Peyer's patch (tissue), 4 donors: ENCODE results near the gene FARP1. TPM values are rescaled to one million over a fixed set of nuclear protein-coding genes. Genes with fewer than 3 reads are reported as not detected.

Experiments
- DNase-seq, 3 donors: peaks; one replicate each; pipeline ENCODE4 v3.0.0-alpha.2; 2017 to 2019
- H3K27ac ChIP-seq, 4 donors: fragments of 200-600 bp; sonication (generic); one replicate each; pipeline ENCODE4 v1.5.1; 2016 to 2019
- H3K27me3 ChIP-seq, 2 donors: fragments of 200-600 bp; sonication (generic); one replicate each; pipeline ENCODE4 v1.5.1; 2019
- H3K36me3 ChIP-seq, 3 donors: fragments of 200-600 bp; sonication (generic); one replicate each; pipeline ENCODE4 v1.5.1; 2016 to 2019
- H3K4me1 ChIP-seq, 4 donors: fragments of 200-600 bp; sonication (generic); one replicate each; pipeline ENCODE4 v1.5.1; 2016 to 2019
- H3K4me3 ChIP-seq, 4 donors: fragments of 200-600 bp; sonication (generic); 1 replicate in 3 of 4; 2 replicates in 1 of 4; pipeline ENCODE4 v1.5.1; 2016 to 2019; ENCODE audit warnings: mild to moderate bottlenecking in 1 of 4
- H3K9me3 ChIP-seq, 4 donors: fragments of 200-600 bp; sonication (generic); one replicate each; pipeline ENCODE4 v1.5.1; 2016 to 2019; ENCODE audit warnings: mild to moderate bottlenecking in 1 of 4
- POLR2A ChIP-seq, 2 donors: fragments of 450-650 bp; IDR thresholded peaks; one replicate each; pipeline ENCODE4 v1.5.1; 2017; ENCODE audit warnings: antibody characterized with exemption in 2 of 2, mild to moderate bottlenecking in 2 of 2, moderate library complexity in 2 of 2
- total RNA-seq, 4 donors: library from RNA; depleted of rRNA; stranded (reverse); fragments of >200 nt; gene quantifications; one replicate each; pipeline ENCODE4 v1.1.0, GENCODE V29; 2016
- TF ChIP-seq, protein P1 (sequence below), 6 experiments: fragments of 450-650 bp in 4 of 6; fragments of 200-600 bp in 2 of 6; sonication (generic) in 1 of 6; IDR thresholded peaks; one replicate each; pipeline ENCODE4 v1.5.1; 2017 to 2019; ENCODE audit warnings: antibody characterized with exemption in 6 of 6, mild to moderate bottlenecking in 3 of 6, moderate library complexity in 1 of 6

FARP1 gene
- total RNA-seq, 4 donors from 2014 or later: 10.6 to 61.1 (median 14.9) TPM

DNA sequence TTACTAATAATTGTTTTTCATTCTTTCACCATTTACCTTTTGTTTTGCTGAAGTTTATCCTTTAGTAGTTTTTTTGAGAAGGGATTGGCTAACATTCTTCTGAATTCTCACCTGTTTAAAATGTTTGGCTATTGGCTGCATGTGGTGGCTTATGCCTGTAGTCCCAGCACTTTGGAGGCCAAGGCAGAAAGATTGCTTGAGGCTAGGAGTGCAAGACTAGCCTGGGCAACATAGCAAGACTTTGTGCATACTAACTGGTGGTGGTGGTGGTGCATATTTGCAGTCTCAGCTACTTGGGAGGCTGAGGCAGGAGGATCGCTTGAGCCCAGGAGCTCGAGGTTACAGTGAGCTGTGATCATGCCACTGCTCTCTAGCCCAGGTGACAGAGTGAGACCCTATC lies 61.7 kb downstream of the FARP1 start:
- no peaks in the 10 kb centered on the region for H3K36me3 ChIP-seq
- DNase-seq: no peak
- peaks cover 0 to 3% (median 0%) of the 10 kb centered on the region in 4 donors for H3K4me1 ChIP-seq
- no peaks in the 10 kb centered on the region for H3K9me3 ChIP-seq
- no peak for TF ChIP-seq POLR2A (IDR thresholded peaks at IDR 0.05)
- TF ChIP-seq, protein P1, sequence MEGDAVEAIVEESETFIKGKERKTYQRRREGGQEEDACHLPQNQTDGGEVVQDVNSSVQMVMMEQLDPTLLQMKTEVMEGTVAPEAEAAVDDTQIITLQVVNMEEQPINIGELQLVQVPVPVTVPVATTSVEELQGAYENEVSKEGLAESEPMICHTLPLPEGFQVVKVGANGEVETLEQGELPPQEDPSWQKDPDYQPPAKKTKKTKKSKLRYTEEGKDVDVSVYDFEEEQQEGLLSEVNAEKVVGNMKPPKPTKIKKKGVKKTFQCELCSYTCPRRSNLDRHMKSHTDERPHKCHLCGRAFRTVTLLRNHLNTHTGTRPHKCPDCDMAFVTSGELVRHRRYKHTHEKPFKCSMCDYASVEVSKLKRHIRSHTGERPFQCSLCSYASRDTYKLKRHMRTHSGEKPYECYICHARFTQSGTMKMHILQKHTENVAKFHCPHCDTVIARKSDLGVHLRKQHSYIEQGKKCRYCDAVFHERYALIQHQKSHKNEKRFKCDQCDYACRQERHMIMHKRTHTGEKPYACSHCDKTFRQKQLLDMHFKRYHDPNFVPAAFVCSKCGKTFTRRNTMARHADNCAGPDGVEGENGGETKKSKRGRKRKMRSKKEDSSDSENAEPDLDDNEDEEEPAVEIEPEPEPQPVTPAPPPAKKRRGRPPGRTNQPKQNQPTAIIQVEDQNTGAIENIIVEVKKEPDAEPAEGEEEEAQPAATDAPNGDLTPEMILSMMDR (IDR thresholded peaks at IDR 0.05): no peak
- H3K27ac ChIP-seq: no peak overlapping the region
- no peak overlapping the region for H3K4me3 ChIP-seq
- H3K27me3 ChIP-seq: no peaks in the 10 kb centered on the region

DNA sequence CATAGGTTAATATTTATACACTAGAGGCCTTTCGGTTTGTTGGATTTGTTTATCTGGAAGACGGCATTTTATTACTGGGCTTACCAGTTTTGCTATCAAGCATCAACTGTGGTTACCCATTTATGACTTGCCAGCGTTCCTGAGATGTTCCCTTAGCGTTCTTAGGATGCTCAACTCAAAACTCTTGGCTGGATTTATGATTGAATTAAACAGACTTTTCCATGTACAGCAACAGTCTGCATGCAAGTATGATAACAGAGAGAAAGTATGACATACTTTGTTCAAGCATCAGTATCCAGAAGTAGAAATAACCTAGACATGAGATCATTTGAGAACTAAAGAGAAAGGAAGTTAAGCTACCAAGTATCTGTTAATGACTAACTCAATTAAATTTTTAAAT lies 64.1 kb downstream of the FARP1 start:
- no peak overlapping the region for H3K4me3 ChIP-seq
- H3K9me3 ChIP-seq: no peaks in the 10 kb centered on the region
- TF ChIP-seq, protein P1 (IDR thresholded peaks at IDR 0.05): no peak
- no peak for TF ChIP-seq POLR2A (IDR thresholded peaks at IDR 0.05)
- H3K36me3 ChIP-seq: no peaks in the 10 kb centered on the region
- H3K27me3 ChIP-seq: no peaks in the 10 kb centered on the region
- H3K27ac ChIP-seq: peak overlapping the region in 1 of 4 donors; percentile 77
- DNase-seq: no peak
- peaks cover 0 to 3% (median 0%) of the 10 kb centered on the region in 4 donors for H3K4me1 ChIP-seq

- Histone ChIP-seq H3K27me3 (no peaks in the 10 kb centered on the region), H3K4me3 (no peak overlapping the region), H3K27ac (peak overlapping the region in 1 of 4 donors; percentile 77), H3K36me3 (no peaks in the 10 kb centered on the region), H3K9me3 (no peaks in the 10 kb centered on the region), H3K4me1 (peaks cover 0 to 3% (median 0%) of the 10 kb centered on the region in 4 donors)
- no peak for DNase-seq
- no peak for TF ChIP-seq POLR2A (IDR thresholded peaks at IDR 0.05)
- TF ChIP-seq, protein P1 (IDR thresholded peaks at IDR 0.05): no peak
These were observed 64.5 kb downstream of the FARP1 start for GRCh38 chr13:98207416-98207815.

DNA sequence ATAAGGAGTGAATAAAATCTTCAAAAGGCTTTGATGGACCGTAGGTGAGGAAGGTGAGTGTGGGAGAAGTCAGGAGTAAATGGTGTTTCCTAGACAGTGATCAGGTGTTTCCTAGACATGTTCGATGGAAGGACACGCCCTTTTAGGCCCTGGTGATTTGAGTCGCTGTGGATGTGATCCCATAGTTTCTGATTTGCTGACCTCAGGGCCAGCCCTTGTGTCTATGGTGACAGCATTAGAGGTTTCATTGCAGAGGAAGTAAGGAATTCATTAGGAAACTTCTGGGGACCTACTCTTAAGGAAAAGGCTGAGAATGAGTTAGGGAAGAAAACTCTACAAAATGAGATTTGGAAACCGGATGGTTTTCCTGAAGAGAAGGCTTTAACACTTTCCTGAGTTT lies 65.7 kb downstream of the FARP1 start:
- Histone ChIP-seq H3K4me1 (peaks cover 0 to 3% (median 0%) of the 10 kb centered on the region in 4 donors), H3K27me3 (no peaks in the 10 kb centered on the region), H3K27ac (peak overlapping the region in 1 of 4 donors; percentile 77), H3K4me3 (no peak overlapping the region), H3K36me3 (no peaks in the 10 kb centered on the region), H3K9me3 (no peaks in the 10 kb centered on the region)
- DNase-seq: no peak
- TF ChIP-seq POLR2A (IDR thresholded peaks at IDR 0.05): no peak

- H3K27me3 ChIP-seq: no peaks in the 10 kb centered on the region
- no peak for TF ChIP-seq POLR2A (IDR thresholded peaks at IDR 0.05)
- TF ChIP-seq, protein P1 (IDR thresholded peaks at IDR 0.05): no peak
- no peaks in the 10 kb centered on the region for H3K36me3 ChIP-seq
- H3K27ac ChIP-seq: no peak overlapping the region
- H3K9me3 ChIP-seq: no peaks in the 10 kb centered on the region
- no peak overlapping the region for H3K4me3 ChIP-seq
- H3K4me1 ChIP-seq: peaks cover 0 to 11% (median 2%) of the 10 kb centered on the region in 4 donors
- no peak for DNase-seq
These were observed 69.9 kb downstream of the FARP1 start for GRCh38 chr13:98212763-98213162.

- Histone ChIP-seq H3K9me3 (no peaks in the 10 kb centered on the region), H3K27ac (peak overlapping the region in 1 of 4 donors; percentile 44), H3K36me3 (no peaks in the 10 kb centered on the region), H3K27me3 (no peaks in the 10 kb centered on the region), H3K4me3 (no peak overlapping the region), H3K4me1 (peaks cover 0 to 11% (median 2%) of the 10 kb centered on the region in 4 donors)
- no peak for TF ChIP-seq POLR2A (IDR thresholded peaks at IDR 0.05)
- TF ChIP-seq, protein P1 (IDR thresholded peaks at IDR 0.05): no peak
- no peak for DNase-seq
These were observed 70.5 kb downstream of the FARP1 start for GRCh38 chr13:98213354-98213753.
